Measurements from ENCODE around the gene CHRNG. TPM values are rescaled to one million over a fixed set of nuclear protein-coding genes. Genes with fewer than 3 reads are reported as not detected.

Gene CHRNG
- total and polyA plus RNA-seq, 2 experiments from 2014 or later, result not detected

DNA sequence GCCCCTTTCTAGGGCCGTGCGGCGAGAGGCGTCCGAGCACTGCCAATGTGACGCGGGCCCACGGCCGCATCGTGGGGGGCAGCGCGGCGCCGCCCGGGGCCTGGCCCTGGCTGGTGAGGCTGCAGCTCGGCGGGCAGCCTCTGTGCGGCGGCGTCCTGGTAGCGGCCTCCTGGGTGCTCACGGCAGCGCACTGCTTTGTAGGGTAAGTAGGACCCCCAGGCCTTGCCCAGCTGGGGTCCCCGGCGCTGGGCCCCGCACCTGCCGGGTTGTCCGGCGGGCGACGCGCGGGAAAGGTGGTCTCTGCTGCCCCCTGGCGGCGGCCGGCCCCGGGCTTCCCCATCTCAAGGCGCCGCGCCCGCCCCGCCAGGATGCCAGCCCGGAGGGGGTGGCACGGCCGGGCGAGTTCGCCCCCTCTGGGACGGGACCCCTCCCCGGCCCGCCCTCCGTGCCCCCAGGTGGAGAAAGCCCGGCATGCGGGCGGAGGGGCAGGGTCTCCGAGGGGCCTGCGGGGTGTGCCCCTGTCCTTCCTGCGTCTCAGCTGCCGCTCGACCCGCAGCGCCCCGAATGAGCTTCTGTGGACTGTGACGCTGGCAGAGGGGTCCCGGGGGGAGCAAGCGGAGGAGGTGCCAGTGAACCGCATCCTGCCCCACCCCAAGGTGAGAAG, 17.4 kb upstream of the CHRNG start:
- Histone ChIP-seq H3K9me3 (ENCODE audit: low read depth) (no peaks in the 10 kb centered on the region), H3K27me3 (peaks cover 40% of the 10 kb centered on the region), H3K4me1 (ENCODE audit: insufficient read depth) (peaks cover 11% of the 10 kb centered on the region), H3K27ac (no peak overlapping the region), H4K20me1 (ENCODE audit: insufficient read depth, poor library complexity, severe bottlenecking) (no peaks in the 10 kb centered on the region), H3K9me2 (replicated peaks; ENCODE audit: insufficient read depth) (no peaks in the 10 kb centered on the region), H3K79me2 (no peaks in the 10 kb centered on the region), H2AFZ (no peak overlapping the region), H3K36me3 (replicated peaks; ENCODE audit: insufficient read depth, low read depth) (no peaks in the 10 kb centered on the region), H3K4me3 (no peak overlapping the region), H3K4me2 (peak overlapping the region; percentile 77)
- TF ChIP-seq EZH2 (IDR thresholded peaks at IDR 0.05; ENCODE audit: borderline replicate concordance) (no peak), EZH2phosphoT487 (IDR thresholded peaks at IDR 0.05; ENCODE audit: low read depth, severe bottlenecking, unreplicated experiment) (no peak), CTCF (IDR thresholded peaks at IDR 0.05; ENCODE audit: poor library complexity) (peak; percentile 78)
- WGBS (ENCODE audit: low lambda C conversion rate, missing lambda C conversion rate), result 34% methylated on average over 32 of the region's 66 CpGs
- DNase-seq (ENCODE audit: low spot score), result peak; percentile 71

DNA sequence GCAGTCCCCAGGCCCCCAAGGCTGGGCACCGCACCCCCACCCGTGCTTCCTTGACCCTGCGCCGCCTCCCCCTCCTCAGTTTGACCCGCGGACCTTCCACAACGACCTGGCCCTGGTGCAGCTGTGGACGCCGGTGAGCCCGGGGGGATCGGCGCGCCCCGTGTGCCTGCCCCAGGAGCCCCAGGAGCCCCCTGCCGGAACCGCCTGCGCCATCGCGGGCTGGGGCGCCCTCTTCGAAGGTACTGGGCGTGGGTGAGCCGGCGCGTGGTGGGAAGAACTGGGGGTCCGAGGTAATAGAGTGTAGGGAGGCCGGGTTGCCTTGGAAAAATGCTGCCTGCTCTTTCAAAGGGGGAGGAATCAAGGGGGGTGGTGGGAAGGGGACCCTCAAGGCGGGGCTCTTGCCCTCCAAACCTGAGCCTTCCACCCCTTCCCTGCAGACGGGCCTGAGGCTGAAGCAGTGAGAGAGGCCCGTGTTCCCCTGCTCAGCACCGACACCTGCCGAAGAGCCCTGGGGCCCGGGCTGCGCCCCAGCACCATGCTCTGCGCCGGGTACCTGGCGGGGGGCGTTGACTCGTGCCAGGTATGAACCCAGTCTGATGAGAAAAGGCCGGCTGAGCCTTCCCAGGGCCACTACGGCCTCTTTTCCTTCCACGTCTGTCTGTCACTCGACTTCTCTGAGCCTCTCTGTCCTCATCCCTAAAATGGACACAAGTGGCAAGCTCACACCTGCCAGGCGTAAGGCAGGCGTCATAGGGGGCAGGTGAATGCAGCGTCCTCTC, 16.7 kb upstream of the CHRNG start:
- Histone ChIP-seq H3K9me2 (replicated peaks; ENCODE audit: insufficient read depth) (no peaks in the 10 kb centered on the region), H3K4me2 (peak overlapping the region; percentile 77), H3K27ac (no peak overlapping the region), H3K9me3 (ENCODE audit: low read depth) (no peaks in the 10 kb centered on the region), H3K79me2 (no peaks in the 10 kb centered on the region), H2AFZ (no peak overlapping the region), H4K20me1 (ENCODE audit: insufficient read depth, poor library complexity, severe bottlenecking) (no peaks in the 10 kb centered on the region), H3K4me1 (ENCODE audit: insufficient read depth) (peaks cover 10% of the 10 kb centered on the region), H3K36me3 (replicated peaks; ENCODE audit: insufficient read depth, low read depth) (no peaks in the 10 kb centered on the region), H3K4me3 (no peak overlapping the region), H3K27me3 (peaks cover 40% of the 10 kb centered on the region)
- TF ChIP-seq EZH2 (IDR thresholded peaks at IDR 0.05; ENCODE audit: borderline replicate concordance), result no peak
- no peak for TF ChIP-seq EZH2phosphoT487 (IDR thresholded peaks at IDR 0.05; ENCODE audit: low read depth, severe bottlenecking, unreplicated experiment)
- no peak for TF ChIP-seq CTCF (IDR thresholded peaks at IDR 0.05; ENCODE audit: poor library complexity)
- WGBS (ENCODE audit: low lambda C conversion rate, missing lambda C conversion rate), result 65% methylated on average over 34 of the region's 46 CpGs
- no peak for DNase-seq (ENCODE audit: low spot score)

GRCh38 chr2:232523402-232523681, 16.1 kb upstream of the CHRNG start:
- H3K4me3 ChIP-seq, result no peak overlapping the region
- H3K36me3 ChIP-seq (replicated peaks; ENCODE audit: insufficient read depth, low read depth), result no peaks in the 10 kb centered on the region
- no peaks in the 10 kb centered on the region for H3K9me2 ChIP-seq (replicated peaks; ENCODE audit: insufficient read depth)
- peak overlapping the region; percentile 90 for H3K4me2 ChIP-seq
- no peak overlapping the region for H2AFZ ChIP-seq
- no peak for DNase-seq (ENCODE audit: low spot score)
- H3K27me3 ChIP-seq, result peaks cover 40% of the 10 kb centered on the region
- H3K79me2 ChIP-seq, result no peaks in the 10 kb centered on the region
- H3K27ac ChIP-seq, result no peak overlapping the region
- no peak for TF ChIP-seq EZH2phosphoT487 (IDR thresholded peaks at IDR 0.05; ENCODE audit: low read depth, severe bottlenecking, unreplicated experiment)
- no peak for TF ChIP-seq EZH2 (IDR thresholded peaks at IDR 0.05; ENCODE audit: borderline replicate concordance)
- H3K9me3 ChIP-seq (ENCODE audit: low read depth), result no peaks in the 10 kb centered on the region
- no peaks in the 10 kb centered on the region for H4K20me1 ChIP-seq (ENCODE audit: insufficient read depth, poor library complexity, severe bottlenecking)
- peaks cover 10% of the 10 kb centered on the region for H3K4me1 ChIP-seq (ENCODE audit: insufficient read depth)
- 35% methylated on average over 12 of the region's 16 CpGs for WGBS (ENCODE audit: low lambda C conversion rate, missing lambda C conversion rate)

Measured in hepatocyte (in vitro differentiated cells).